Thoracic aorta (tissue), 2 donors: ENCODE results near the gene FCN1. TPM values are rescaled to one million over a fixed set of nuclear protein-coding genes. Genes with fewer than 3 reads are reported as not detected.

ENCODE experiments used
- ATAC-seq: fragments of 150-250 bp; one replicate; pipeline ENCODE4 v1.8.0; 2017; ENCODE audit warnings: low read depth; ENCODE audit not compliant: insufficient number of reproducible peaks, low FRiP score
- DNase-seq: peaks from one replicate; pipeline ENCODE4 v3.0.0-alpha.2; 2020; ENCODE audit warnings: low spot score
- H3K27ac ChIP-seq, 2 donors: fragments of 200-600 bp; sonication (generic); 1 replicate in 1 of 2; 2 replicates in 1 of 2; pipeline ENCODE4 v1.5.1; 2016; ENCODE audit warnings: mild to moderate bottlenecking in 2 of 2, moderate library complexity in 2 of 2
- H3K27me3 ChIP-seq: fragments of 200-600 bp; sonication (generic); replicated peaks from 2 replicates; pipeline ENCODE4 v1.6.0; 2016; ENCODE audit warnings: mild to moderate bottlenecking; ENCODE audit not compliant: insufficient read depth
- H3K36me3 ChIP-seq: fragments of 200-600 bp; sonication (generic); one replicate; pipeline ENCODE4 v1.5.1; 2016
- H3K4me1 ChIP-seq, 2 donors: fragments of 200-600 bp; sonication (generic); 1 replicate in 1 of 2; 2 replicates in 1 of 2; pipeline versions ENCODE4 v1.5.1 to v1.6.0; 2016; ENCODE audit warnings: low read depth in 2 of 2, mild to moderate bottlenecking in 1 of 2; ENCODE audit not compliant: control insufficient read depth in 1 of 2
- H3K4me3 ChIP-seq: fragments of 200-600 bp; sonication (generic); 2 replicates; pipeline ENCODE4 v1.5.1; 2016; ENCODE audit warnings: mild to moderate bottlenecking
- H3K9me3 ChIP-seq: fragments of 200-600 bp; sonication (generic); 2 replicates; pipeline ENCODE4 v1.5.1; 2016
- CTCF ChIP-seq: fragments of 200-600 bp; sonication (generic); IDR thresholded peaks from one replicate; pipeline ENCODE4 v1.5.1; 2019; ENCODE audit warnings: antibody characterized with exemption
- total RNA-seq, 2 donors: library from RNA; depleted of rRNA; stranded (reverse); fragments of >200 nt; gene quantifications; one replicate each; pipeline versions ENCODE4 v1.1.0 to v1.2.3, GENCODE V29; 2016

FCN1 gene
- total RNA-seq, 2 donors from 2014 or later: 2.2 to 14.3 TPM

DNA sequence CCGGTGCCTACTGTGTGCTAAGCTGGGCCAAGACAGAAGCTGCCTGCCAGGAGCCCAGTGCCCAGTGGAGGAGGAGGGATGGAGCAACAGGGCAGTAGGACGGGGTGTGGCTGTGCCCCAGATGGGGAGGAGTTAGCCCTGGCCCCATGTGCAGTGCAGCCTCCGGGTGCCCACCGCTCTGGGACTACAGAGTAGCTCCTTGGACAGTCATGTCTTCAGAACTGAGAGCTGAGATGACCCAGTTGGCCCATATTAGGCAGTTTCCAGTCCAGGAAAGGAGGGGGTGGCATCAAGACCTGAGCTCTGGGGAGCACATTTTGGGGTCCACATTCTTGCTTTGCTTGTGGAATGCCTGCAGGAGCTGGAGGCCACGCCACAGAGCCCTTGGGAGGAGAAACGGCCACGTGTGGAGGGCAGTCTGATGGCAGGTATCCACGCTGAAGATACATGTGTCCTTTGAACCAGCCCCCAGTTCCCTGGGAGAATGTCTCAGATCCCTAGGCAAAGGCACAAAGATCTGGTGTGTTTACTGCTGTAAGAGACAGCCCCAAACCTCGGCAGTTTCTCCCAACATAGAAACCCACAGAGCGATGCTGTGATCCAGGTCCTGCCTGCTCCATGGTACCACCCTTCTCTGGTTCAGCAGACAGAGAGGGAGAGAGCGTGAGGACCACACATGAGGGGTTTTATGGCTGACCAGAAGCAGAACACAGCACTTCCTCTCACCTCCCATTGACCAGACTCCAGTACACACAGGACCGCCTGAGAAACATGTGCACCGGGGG, 46.8 kb upstream of the FCN1 start:
- Histone ChIP-seq H3K4me3 (no peak overlapping the region), H3K9me3 (no peaks in the 10 kb centered on the region), H3K27me3 (no peaks in the 10 kb centered on the region), H3K27ac (no peak overlapping the region), H3K4me1 (no peaks in the 10 kb centered on the region), H3K36me3 (no peaks in the 10 kb centered on the region)
- no peak for ATAC-seq
- DNase-seq: no peak
- TF ChIP-seq CTCF: no peak

GRCh38 chr9:134963546-134963945, 45.8 kb upstream of the FCN1 start:
- Histone ChIP-seq H3K36me3 (no peaks in the 10 kb centered on the region), H3K4me1 (no peaks in the 10 kb centered on the region), H3K27me3 (no peaks in the 10 kb centered on the region), H3K27ac (no peak overlapping the region), H3K9me3 (no peaks in the 10 kb centered on the region), H3K4me3 (no peak overlapping the region)
- DNase-seq: no peak
- ATAC-seq: no peak
- no peak for TF ChIP-seq CTCF

- TF ChIP-seq CTCF: no peak
- H3K27ac ChIP-seq: no peak overlapping the region
- no peaks in the 10 kb centered on the region for H3K27me3 ChIP-seq
- no peaks in the 10 kb centered on the region for H3K4me1 ChIP-seq
- H3K9me3 ChIP-seq: no peaks in the 10 kb centered on the region
- ATAC-seq (no peak), DNase-seq (no peak)
- no peak overlapping the region for H3K4me3 ChIP-seq
- H3K36me3 ChIP-seq: no peaks in the 10 kb centered on the region
Measured at GRCh38 chr9:134962973-134963364, 45.3 kb upstream of the FCN1 start.

DNA sequence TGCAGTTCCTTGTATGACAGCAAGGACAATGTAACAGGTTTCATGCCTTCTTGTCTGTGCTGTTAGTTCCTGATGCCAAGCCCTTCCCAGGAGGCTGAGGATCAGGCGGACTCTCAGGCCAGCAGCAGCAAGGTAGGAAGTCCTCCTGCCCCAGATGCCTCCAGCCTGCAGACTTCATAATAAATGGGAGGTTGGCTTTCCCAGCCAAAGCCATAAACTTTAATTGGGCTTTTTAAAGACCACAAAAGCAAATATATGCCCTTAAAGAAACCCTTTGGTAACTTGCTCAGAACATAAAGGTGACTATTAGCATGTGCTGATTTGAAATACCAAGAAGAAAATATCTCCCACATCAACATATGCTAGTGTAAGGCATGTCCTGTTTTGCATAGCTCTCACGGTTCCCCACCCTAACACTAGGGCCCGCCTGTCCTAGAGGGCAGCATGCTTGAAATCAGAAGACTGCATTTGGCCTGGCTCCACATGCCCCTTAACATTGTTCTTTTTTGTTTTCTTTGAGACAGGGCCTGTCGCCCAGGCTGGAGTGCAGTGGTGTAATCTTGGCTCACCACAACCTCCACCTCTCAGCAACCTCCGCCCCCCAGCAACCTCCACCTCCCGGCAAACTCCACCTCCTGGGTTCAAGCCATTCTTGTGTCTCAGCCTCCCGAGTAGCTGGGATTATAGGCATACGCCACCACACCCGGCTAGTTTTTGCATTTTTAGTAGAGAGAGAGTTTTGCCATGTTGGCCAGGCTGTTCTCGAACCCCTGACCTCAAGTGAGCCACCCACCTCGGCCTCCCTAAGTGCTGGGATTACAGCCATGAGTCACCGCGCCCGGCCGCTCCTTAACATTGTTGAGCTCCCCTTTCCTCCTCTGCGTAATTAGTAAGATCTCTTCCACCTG, 44.6 kb upstream of the FCN1 start:
- ATAC-seq (no peak), DNase-seq (no peak)
- Histone ChIP-seq H3K27me3 (no peaks in the 10 kb centered on the region), H3K36me3 (no peaks in the 10 kb centered on the region), H3K9me3 (no peaks in the 10 kb centered on the region), H3K27ac (no peak overlapping the region), H3K4me3 (no peak overlapping the region), H3K4me1 (no peaks in the 10 kb centered on the region)
- TF ChIP-seq CTCF: no peak

GRCh38 chr9:134961331-134962064, 43.8 kb upstream of the FCN1 start:
- DNase-seq (no peak), ATAC-seq (no peak)
- H3K9me3 ChIP-seq: no peaks in the 10 kb centered on the region
- H3K27me3 ChIP-seq: no peaks in the 10 kb centered on the region
- H3K36me3 ChIP-seq: no peaks in the 10 kb centered on the region
- no peak overlapping the region for H3K4me3 ChIP-seq
- TF ChIP-seq CTCF: no peak
- H3K27ac ChIP-seq: no peak overlapping the region
- H3K4me1 ChIP-seq: no peaks in the 10 kb centered on the region
